HG03442 (cell line): ENCODE data around the gene NGLY1.

Experiments used
- ATAC-seq: cut with Tn5 transposase; IDR thresholded peaks from one replicate; pipeline ENCODE4 v1.9.1; 2021; ENCODE audit warnings: mild to moderate bottlenecking, moderate library complexity; ENCODE audit not compliant: unreplicated experiment

The NGLY1 gene

GRCh38 chr3:25782938-25783660, at the start of gene NGLY1:
Gene NGLY1, minus strand, starts transcription at chr3:25783443. Its CDS starts 53 bp downstream, at chr3:25783390.
- ATAC-seq: peak; percentile 69

GRCh38 chr3:25831578-25831977, 48.3 kb upstream of the NGLY1 start:
- ATAC-seq: no peak

- ATAC-seq: no peak
Measured at GRCh38 chr3:25830373-25831280, 47.4 kb upstream of the NGLY1 start.

GRCh38 chr3:25826510-25826909, 43.3 kb upstream of the NGLY1 start:
- no peak for ATAC-seq

- ATAC-seq: no peak
Measured at GRCh38 chr3:25823314-25823713, 40.1 kb upstream of the NGLY1 start.

- ATAC-seq: no peak
Measured at GRCh38 chr3:25821746-25822573, 38.7 kb upstream of the NGLY1 start.

GRCh38 chr3:25820816-25821486, 37.7 kb upstream of the NGLY1 start:
- ATAC-seq: no peak

- ATAC-seq: peak; percentile 35
Measured at GRCh38 chr3:25820366-25820765, 37.1 kb upstream of the NGLY1 start.

GRCh38 chr3:25818335-25818734, 35.1 kb upstream of the NGLY1 start:
- ATAC-seq: no peak

GRCh38 chr3:25817638-25818037, 34.4 kb upstream of the NGLY1 start:
- ATAC-seq: no peak

GRCh38 chr3:25817107-25817506, 33.9 kb upstream of the NGLY1 start:
- ATAC-seq: peak; percentile 49

GRCh38 chr3:25812644-25813043, 29.4 kb upstream of the NGLY1 start:
- ATAC-seq: no peak

- ATAC-seq: no peak
Measured at GRCh38 chr3:25804676-25805075, 21.4 kb upstream of the NGLY1 start.

GRCh38 chr3:25803833-25804232, 20.6 kb upstream of the NGLY1 start:
- ATAC-seq: no peak

GRCh38 chr3:25801786-25802185, 18.5 kb upstream of the NGLY1 start:
- ATAC-seq: no peak

GRCh38 chr3:25789596-25790556, 6.6 kb upstream of the NGLY1 start, which contains the start of gene OXSM:
Gene OXSM, plus strand, starts transcription at chr3:25790090. Its CDS starts 931 bp downstream, at chr3:25791021.
- peak; percentile 92 for ATAC-seq

GRCh38 chr3:25789209-25789595, 6.0 kb upstream of the NGLY1 start:
- ATAC-seq: no peak

- no peak for ATAC-seq
Measured at GRCh38 chr3:25787689-25788088, 4.4 kb upstream of the NGLY1 start.

GRCh38 chr3:25785826-25786225, 2.6 kb upstream of the NGLY1 start:
- no peak for ATAC-seq
